ENCODE data around the gene COA8. TPM values are rescaled to one million over a fixed set of nuclear protein-coding genes. Genes with fewer than 3 reads are reported as not detected.

COA8 gene
- total and polyA plus RNA-seq, 3 experiments from 2014 or later: 42.9 to 64.4 (median 43.5) TPM

DNA sequence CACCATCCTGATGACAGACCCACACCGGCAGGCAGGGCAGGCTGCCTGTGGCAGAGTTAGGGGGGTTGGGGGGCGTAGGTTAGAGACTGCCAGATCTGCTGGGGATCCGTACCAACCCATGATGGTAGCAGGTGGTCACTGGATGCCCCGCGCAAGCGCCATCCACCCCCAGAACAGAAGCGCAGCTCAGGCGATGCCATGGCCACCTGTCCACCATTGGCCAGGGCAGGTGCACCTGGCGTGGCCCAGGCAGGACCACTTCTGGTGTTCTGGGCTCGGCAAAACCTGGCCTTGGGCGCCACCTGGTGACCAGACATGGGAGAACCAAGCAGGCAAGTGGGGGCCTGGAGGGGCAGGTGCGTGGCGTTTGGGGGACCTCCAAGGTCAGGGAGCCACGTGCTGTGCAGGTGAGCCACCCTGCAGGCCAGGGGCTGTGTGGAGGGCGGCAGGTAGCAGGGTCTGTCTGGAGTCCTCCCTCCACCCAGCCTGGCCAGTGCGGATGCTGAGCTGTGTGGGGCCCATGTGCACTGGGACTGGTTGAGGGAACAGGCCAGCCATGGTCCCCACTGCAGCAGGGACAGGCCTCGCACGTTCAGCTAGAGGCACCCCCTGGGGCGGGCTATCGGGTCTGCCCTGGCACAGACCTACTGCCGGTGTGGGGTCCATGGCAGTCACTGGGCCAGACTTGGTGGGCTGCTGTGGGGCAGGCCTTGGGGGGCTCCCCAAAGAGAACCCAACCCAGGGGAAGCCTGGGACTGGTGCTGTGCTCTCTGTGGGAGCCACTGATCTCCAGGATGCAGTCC is 15.9 kb upstream of the COA8 start:
- peak; percentile 65 to 82 (median 73) for DNase-seq
- Mint-ChIP-seq H3K27me3 (no peaks in the 10 kb centered on the region), H3K36me3 (peaks cover 0 to 6% (median 0%) of the 10 kb centered on the region in 3 donors), H3K27ac (no peak overlapping the region), H3K9me3 (no peaks in the 10 kb centered on the region), H3K4me3 (no peak overlapping the region), H3K4me1 (peaks cover 0 to 10% (median 4%) of the 10 kb centered on the region in 3 donors)
- Histone ChIP-seq H3K4me1 (ENCODE audit: insufficient read depth, low read length) (no peaks in the 10 kb centered on the region), H3K27ac (ENCODE audit: low read depth, low read length) (no peak overlapping the region), H3K9me3 (ENCODE audit: low read length) (no peaks in the 10 kb centered on the region), H3K4me3 (ENCODE audit: low read length) (no peak overlapping the region), H3K27me3 (ENCODE audit: insufficient read depth, low read length, poor library complexity, severe bottlenecking) (no peaks in the 10 kb centered on the region), H3K36me3 (ENCODE audit: insufficient read depth, low read length) (no peaks in the 10 kb centered on the region)
- CTCF ChIA-PET: interaction anchor here (0.6 to 9.0 kb wide), 8 partner anchors 10 to 61 kb away, joined by 3 to 61 read pairs (median 3); no protein-coding TSS in a partner anchor
- POLR2A ChIA-PET: no interaction called here

- H3K27ac Mint-ChIP-seq: no peak overlapping the region
- H3K36me3 Mint-ChIP-seq: peaks cover 0 to 10% (median 0%) of the 10 kb centered on the region in 3 donors
- Histone ChIP-seq H3K4me1 (ENCODE audit: insufficient read depth, low read length) (no peaks in the 10 kb centered on the region), H3K27me3 (ENCODE audit: insufficient read depth, low read length, poor library complexity, severe bottlenecking) (no peaks in the 10 kb centered on the region), H3K9me3 (ENCODE audit: low read length) (no peaks in the 10 kb centered on the region), H3K4me3 (ENCODE audit: low read length) (no peak overlapping the region), H3K27ac (ENCODE audit: low read depth, low read length) (no peak overlapping the region), H3K36me3 (ENCODE audit: insufficient read depth, low read length) (no peaks in the 10 kb centered on the region)
- H3K9me3 Mint-ChIP-seq: no peaks in the 10 kb centered on the region
- peak overlapping the region in 1 of 7 donors; percentile 54 for H3K4me3 Mint-ChIP-seq
- DNase-seq: no peak
- ChIA-PET CTCF (interaction anchor here (0.6 to 9.0 kb wide), 7 partner anchors 11 to 61 kb away, joined by 3 to 61 read pairs (median 3); no protein-coding TSS in a partner anchor), POLR2A (no interaction called here)
- H3K27me3 Mint-ChIP-seq: no peaks in the 10 kb centered on the region
- H3K4me1 Mint-ChIP-seq: peaks cover 1 to 12% (median 4%) of the 10 kb centered on the region in 3 donors
Measured at GRCh38 chr14:103547455-103547940, 15.3 kb upstream of the COA8 start.

DNA sequence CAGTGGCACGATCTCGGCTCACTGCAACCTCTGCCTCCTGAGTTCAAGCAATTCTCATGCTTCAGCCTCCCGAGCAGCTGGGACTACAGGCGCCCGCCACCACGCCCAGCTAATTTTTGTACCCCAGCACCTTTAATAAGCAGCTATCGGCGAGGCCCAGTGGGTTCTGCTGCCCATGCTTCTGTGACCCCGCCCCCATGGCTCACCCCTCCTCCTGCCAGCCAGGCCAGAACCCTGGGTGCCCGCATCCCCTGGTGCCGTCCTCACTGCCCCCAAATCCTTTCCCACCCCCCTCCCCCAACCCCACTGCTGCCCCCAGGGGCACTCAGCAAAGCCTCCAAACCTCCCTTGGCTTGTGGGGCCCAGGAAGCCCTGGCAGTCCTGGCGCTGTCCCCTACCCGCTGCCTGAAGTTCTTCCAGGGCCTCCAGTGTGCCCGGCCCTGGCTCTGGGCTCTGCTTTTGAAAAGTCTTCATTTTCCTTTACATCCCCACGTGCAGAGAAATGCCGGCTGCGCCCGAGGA is 14.8 kb upstream of the COA8 start:
- POLR2A ChIA-PET: no interaction called here
- H3K9me3 ChIP-seq (ENCODE audit: low read length): no peaks in the 10 kb centered on the region
- CTCF ChIA-PET: interaction anchor here (1.2 to 9.0 kb wide), 2 partner anchors 29 to 33 kb away, joined by 3 to 61 read pairs; no protein-coding TSS in a partner anchor
- Mint-ChIP-seq H3K27me3 (no peaks in the 10 kb centered on the region), H3K4me1 (peaks cover 2 to 13% (median 4%) of the 10 kb centered on the region in 3 donors), H3K36me3 (peaks cover 0 to 14% (median 0%) of the 10 kb centered on the region in 3 donors), H3K9me3 (no peaks in the 10 kb centered on the region), H3K27ac (peak overlapping the region in 1 of 8 donors; percentile 24), H3K4me3 (peak overlapping the region in 1 of 7 donors; percentile 54)
- H3K4me1 ChIP-seq (ENCODE audit: insufficient read depth, low read length): no peaks in the 10 kb centered on the region
- no peak overlapping the region for H3K4me3 ChIP-seq (ENCODE audit: low read length)
- H3K27ac ChIP-seq (ENCODE audit: low read depth, low read length): no peak overlapping the region
- no peak for DNase-seq
- H3K27me3 ChIP-seq (ENCODE audit: insufficient read depth, low read length, poor library complexity, severe bottlenecking): no peaks in the 10 kb centered on the region
- H3K36me3 ChIP-seq (ENCODE audit: insufficient read depth, low read length): no peaks in the 10 kb centered on the region

GRCh38 chr14:103548463-103549351 is 14.1 kb upstream of the COA8 start:
- peak in 1 of 5 donors; percentile 37 for DNase-seq
- Mint-ChIP-seq H3K36me3 (peaks cover 0 to 16% (median 0%) of the 10 kb centered on the region in 3 donors), H3K4me3 (no peak overlapping the region), H3K27ac (peak overlapping the region in 1 of 8 donors; percentile 24), H3K9me3 (no peaks in the 10 kb centered on the region), H3K4me1 (peaks cover 2 to 13% (median 4%) of the 10 kb centered on the region in 3 donors), H3K27me3 (no peaks in the 10 kb centered on the region)
- no peaks in the 10 kb centered on the region for H3K36me3 ChIP-seq (ENCODE audit: insufficient read depth, low read length)
- H3K9me3 ChIP-seq (ENCODE audit: low read length): no peaks in the 10 kb centered on the region
- no peak overlapping the region for H3K4me3 ChIP-seq (ENCODE audit: low read length)
- H3K4me1 ChIP-seq (ENCODE audit: insufficient read depth, low read length): no peaks in the 10 kb centered on the region
- ChIA-PET POLR2A (no interaction called here), CTCF (interaction anchor here (1.2 to 9.0 kb wide), 2 partner anchors 30 to 34 kb away, joined by 3 to 61 read pairs; no protein-coding TSS in a partner anchor)
- H3K27me3 ChIP-seq (ENCODE audit: insufficient read depth, low read length, poor library complexity, severe bottlenecking): no peaks in the 10 kb centered on the region
- H3K27ac ChIP-seq (ENCODE audit: low read depth, low read length): no peak overlapping the region

GRCh38 chr14:103549361-103550311 is 13.1 kb upstream of the COA8 start:
- Histone ChIP-seq H3K36me3 (ENCODE audit: insufficient read depth, low read length) (no peaks in the 10 kb centered on the region), H3K27me3 (ENCODE audit: insufficient read depth, low read length, poor library complexity, severe bottlenecking) (no peaks in the 10 kb centered on the region), H3K4me1 (ENCODE audit: insufficient read depth, low read length) (no peaks in the 10 kb centered on the region), H3K27ac (ENCODE audit: low read depth, low read length) (no peak overlapping the region), H3K4me3 (ENCODE audit: low read length) (no peak overlapping the region), H3K9me3 (ENCODE audit: low read length) (no peaks in the 10 kb centered on the region)
- POLR2A ChIA-PET: no interaction called here
- H3K36me3 Mint-ChIP-seq: peaks cover 0 to 18% (median under 1%) of the 10 kb centered on the region in 3 donors
- CTCF ChIA-PET: interaction anchor here (9.0 kb wide), 1 partner anchor 31 kb away, joined by 61 read pairs; no protein-coding TSS in a partner anchor
- DNase-seq: peak in 1 of 5 donors; percentile 45
- peaks cover 2 to 19% (median 5%) of the 10 kb centered on the region in 3 donors for H3K4me1 Mint-ChIP-seq
- H3K27me3 Mint-ChIP-seq: no peaks in the 10 kb centered on the region
- no peak overlapping the region for H3K4me3 Mint-ChIP-seq
- H3K27ac Mint-ChIP-seq: no peak overlapping the region
- no peaks in the 10 kb centered on the region for H3K9me3 Mint-ChIP-seq

GRCh38 chr14:103550451-103551337 is 12.1 kb upstream of the COA8 start:
- no peaks in the 10 kb centered on the region for H3K36me3 ChIP-seq (ENCODE audit: insufficient read depth, low read length)
- H3K27ac ChIP-seq (ENCODE audit: low read depth, low read length): no peak overlapping the region
- peaks cover 0 to 27% (median 4%) of the 10 kb centered on the region in 3 donors for H3K36me3 Mint-ChIP-seq
- POLR2A ChIA-PET: no interaction called here
- no peaks in the 10 kb centered on the region for H3K27me3 Mint-ChIP-seq
- no peak overlapping the region for H3K4me3 Mint-ChIP-seq
- peak in 1 of 5 donors; percentile 40 for DNase-seq
- no peak overlapping the region for H3K27ac Mint-ChIP-seq
- CTCF ChIA-PET: interaction anchor here (9.0 kb wide), 1 partner anchor 32 kb away, joined by 61 read pairs; no protein-coding TSS in a partner anchor
- H3K4me3 ChIP-seq (ENCODE audit: low read length): no peak overlapping the region
- no peaks in the 10 kb centered on the region for H3K27me3 ChIP-seq (ENCODE audit: insufficient read depth, low read length, poor library complexity, severe bottlenecking)
- H3K9me3 Mint-ChIP-seq: no peaks in the 10 kb centered on the region
- H3K9me3 ChIP-seq (ENCODE audit: low read length): no peaks in the 10 kb centered on the region
- H3K4me1 ChIP-seq (ENCODE audit: insufficient read depth, low read length): no peaks in the 10 kb centered on the region
- H3K4me1 Mint-ChIP-seq: peaks cover 10 to 28% (median 11%) of the 10 kb centered on the region in 3 donors
